SK-N-SH treated with all-trans-retinoic acid at 6 μM for 48 hours (cell line): ENCODE measurements around the gene SMARCAD1.
"Not testable (repeated sequence)": the region's sequence is repeated elsewhere in the genome, so short reads cannot be mapped to it uniquely, and the experiment has no call there.

Experiments
- ATAC-seq: fragments of 200-7000 bp; cut with Tn5 transposase; 3 replicates; pipeline ENCODE4 v1.9.1; 2020; ENCODE audit warnings: mild to moderate bottlenecking, moderate library complexity
- ARNTL ChIP-seq: fragments of 450-650 bp; formaldehyde crosslinking; IDR thresholded peaks from 2 replicates; pipeline ENCODE4 v1.5.0; 2020; ENCODE audit warnings: low read depth, mild to moderate bottlenecking, moderate library complexity, borderline replicate concordance
- BACH2 ChIP-seq: fragments of 250-450 bp; sonication (Bioruptor Pico); IDR thresholded peaks from 2 replicates; pipeline ENCODE4 v1.9.0; 2021; ENCODE audit warnings: mild to moderate bottlenecking, borderline replicate concordance
- CSDC2 ChIP-seq: fragments of 250-450 bp; sonication (Bioruptor Pico); IDR thresholded peaks from 2 replicates; pipeline ENCODE4 v1.5.0; 2020; ENCODE audit warnings: mild to moderate bottlenecking, moderate library complexity
- ESRRG ChIP-seq: fragments of 250-450 bp; sonication (Bioruptor Pico); IDR thresholded peaks from 2 replicates; pipeline ENCODE4 v1.6.1; 2021; ENCODE audit warnings: mild to moderate bottlenecking
- GLIS3 ChIP-seq: fragments of 250-450 bp; sonication (Bioruptor Pico); IDR thresholded peaks from 2 replicates; pipeline ENCODE4 v1.5.0; 2020; ENCODE audit warnings: mild to moderate bottlenecking, moderate library complexity
- ISL1 ChIP-seq: fragments of 250-450 bp; sonication (Bioruptor Pico); IDR thresholded peaks from 2 replicates; pipeline ENCODE4 v2.1.2; 2022; ENCODE audit warnings: mild to moderate bottlenecking, moderate library complexity
- OSR1 ChIP-seq: fragments of 250-450 bp; sonication (Bioruptor Pico); IDR thresholded peaks from 2 replicates; pipeline ENCODE4 v1.8.0; 2022; ENCODE audit warnings: moderate library complexity, mild to moderate bottlenecking, inconsistent platforms
- PPARA ChIP-seq: fragments of 250-450 bp; sonication (Bioruptor Pico); IDR thresholded peaks from 2 replicates; pipeline ENCODE4 v1.5.0; 2020; ENCODE audit warnings: mild to moderate bottlenecking, borderline replicate concordance
- RARB ChIP-seq: fragments of 250-450 bp; sonication (Bioruptor Pico); IDR thresholded peaks from 2 replicates; pipeline ENCODE4 v1.8.0; 2021; ENCODE audit warnings: mild to moderate bottlenecking, moderate library complexity
- SNAI2 ChIP-seq: fragments of 250-450 bp; sonication (Bioruptor Pico); IDR thresholded peaks from 2 replicates; pipeline ENCODE4 v1.5.0; 2020; ENCODE audit warnings: mild to moderate bottlenecking, moderate library complexity
- TCF4 ChIP-seq: fragments of 250-450 bp; sonication (Bioruptor Pico); IDR thresholded peaks from 2 replicates; pipeline ENCODE4 v1.8.0; 2021; ENCODE audit warnings: mild to moderate bottlenecking, moderate library complexity, borderline replicate concordance
- TOX ChIP-seq: fragments of 250-450 bp; sonication (Bioruptor Pico); IDR thresholded peaks from 2 replicates; pipeline ENCODE4 v1.8.0; 2021; ENCODE audit warnings: mild to moderate bottlenecking, moderate library complexity, borderline replicate concordance
- ZC3H10 ChIP-seq: fragments of 250-450 bp; sonication (Bioruptor Pico); IDR thresholded peaks from 2 replicates; pipeline ENCODE4 v1.5.1; 2021; ENCODE audit warnings: mild to moderate bottlenecking, moderate library complexity
- ZFP3 ChIP-seq: fragments of 250-450 bp; sonication (Bioruptor Pico); IDR thresholded peaks from 2 replicates; pipeline ENCODE4 v1.5.0; 2020; ENCODE audit warnings: mild to moderate bottlenecking, moderate library complexity
- ZFP30 ChIP-seq: fragments of 450-650 bp; formaldehyde crosslinking; IDR thresholded peaks from 2 replicates; pipeline ENCODE4 v1.5.0; 2022; ENCODE audit warnings: mild to moderate bottlenecking, moderate library complexity
- ZNF565 ChIP-seq: fragments of 450-650 bp; formaldehyde crosslinking; conservative IDR thresholded peaks from 2 replicates; pipeline ENCODE4 v1.5.0; 2020; ENCODE audit warnings: low read depth, mild to moderate bottlenecking, moderate library complexity
- ZNF70 ChIP-seq: fragments of 450-650 bp; formaldehyde crosslinking; IDR thresholded peaks from 2 replicates; pipeline ENCODE4 v1.5.0; 2020; ENCODE audit warnings: mild to moderate bottlenecking, moderate library complexity
- TF ChIP-seq, protein P1 (sequence below): fragments of 250-450 bp; sonication (Bioruptor Pico); IDR thresholded peaks from 2 replicates; pipeline ENCODE4 v1.5.1; 2021; ENCODE audit warnings: mild to moderate bottlenecking, moderate library complexity
- TF ChIP-seq, protein P2 (sequence below): fragments of 250-450 bp; sonication (Bioruptor Pico); IDR thresholded peaks from 2 replicates; pipeline ENCODE4 v1.8.0; 2020; ENCODE audit warnings: mild to moderate bottlenecking, moderate library complexity, borderline replicate concordance
- TF ChIP-seq, protein P3 (sequence below): fragments of 250-450 bp; sonication (Bioruptor Pico); IDR thresholded peaks from 2 replicates; pipeline ENCODE4 v1.8.0; 2021; ENCODE audit warnings: low read depth, mild to moderate bottlenecking, moderate library complexity, borderline replicate concordance
- TF ChIP-seq, protein P4 (sequence below): fragments of 250-450 bp; sonication (Bioruptor Pico); IDR thresholded peaks from 2 replicates; pipeline ENCODE4 v1.5.1; 2020; ENCODE audit warnings: low read depth, mild to moderate bottlenecking, moderate library complexity

The SMARCAD1 gene

DNA sequence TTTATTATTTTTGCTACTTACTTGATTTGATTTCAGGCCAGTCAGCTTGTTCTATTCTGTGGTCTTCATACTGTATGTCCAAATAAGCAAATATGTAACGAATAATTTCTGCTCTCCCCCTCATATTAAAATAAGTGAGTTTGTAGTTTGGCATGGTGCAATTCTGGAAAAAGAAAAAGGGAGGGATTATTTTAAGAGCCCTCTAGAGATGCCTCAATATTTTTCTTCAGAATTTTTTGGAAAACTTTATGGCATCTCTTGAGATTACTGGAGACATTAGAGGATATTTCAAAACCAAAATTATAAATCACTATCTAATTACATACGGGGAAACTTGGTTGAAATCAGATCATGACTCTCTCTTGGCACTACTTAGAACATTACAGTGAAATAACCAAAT lies 126.8 kb downstream of the SMARCAD1 start (continued):
- TF ChIP-seq ARNTL (CRISPR knock-in tag): no peak
- TF ChIP-seq ISL1: no peak
- no peak for TF ChIP-seq ESRRG (CRISPR knock-in tag)
- TF ChIP-seq, protein P1, sequence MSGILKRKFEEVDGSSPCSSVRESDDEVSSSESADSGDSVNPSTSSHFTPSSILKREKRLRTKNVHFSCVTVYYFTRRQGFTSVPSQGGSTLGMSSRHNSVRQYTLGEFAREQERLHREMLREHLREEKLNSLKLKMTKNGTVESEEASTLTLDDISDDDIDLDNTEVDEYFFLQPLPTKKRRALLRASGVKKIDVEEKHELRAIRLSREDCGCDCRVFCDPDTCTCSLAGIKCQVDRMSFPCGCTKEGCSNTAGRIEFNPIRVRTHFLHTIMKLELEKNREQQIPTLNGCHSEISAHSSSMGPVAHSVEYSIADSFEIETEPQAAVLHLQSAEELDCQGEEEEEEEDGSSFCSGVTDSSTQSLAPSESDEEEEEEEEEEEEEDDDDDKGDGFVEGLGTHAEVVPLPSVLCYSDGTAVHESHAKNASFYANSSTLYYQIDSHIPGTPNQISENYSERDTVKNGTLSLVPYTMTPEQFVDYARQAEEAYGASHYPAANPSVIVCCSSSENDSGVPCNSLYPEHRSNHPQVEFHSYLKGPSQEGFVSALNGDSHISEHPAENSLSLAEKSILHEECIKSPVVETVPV: no peak
- no peak for TF ChIP-seq SNAI2 (CRISPR knock-in tag)

DNA sequence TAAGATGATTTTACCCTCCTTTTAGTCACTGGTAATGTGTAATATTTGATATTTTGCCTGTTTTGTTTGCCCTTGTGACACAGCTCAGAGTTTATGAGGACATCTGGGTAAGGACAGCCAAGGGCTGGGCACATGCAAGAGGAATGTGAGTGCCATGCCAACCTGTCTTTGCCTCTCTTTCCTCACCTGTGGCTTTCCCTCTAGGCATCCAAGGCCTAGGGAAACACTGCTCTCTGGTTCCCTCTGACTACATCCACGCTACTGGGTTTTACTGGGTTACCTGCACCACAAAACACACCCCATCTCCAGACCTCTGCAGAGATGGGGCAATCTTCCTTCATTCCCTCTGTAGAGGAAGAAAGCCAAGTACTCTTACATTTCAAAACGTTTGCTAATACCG lies 127.3 kb downstream of the SMARCAD1 start:
- no peak for ATAC-seq
- TF ChIP-seq ZC3H10 (no peak), RARB (CRISPR knock-in tag) (no peak), PPARA (CRISPR knock-in tag) (no peak), SNAI2 (CRISPR knock-in tag) (no peak), CSDC2 (no peak), BACH2 (no peak), ZFP3 (no peak), ESRRG (CRISPR knock-in tag) (no peak), OSR1 (CRISPR knock-in tag) (no peak), ZNF70 (CRISPR knock-in tag) (no peak)

DNA sequence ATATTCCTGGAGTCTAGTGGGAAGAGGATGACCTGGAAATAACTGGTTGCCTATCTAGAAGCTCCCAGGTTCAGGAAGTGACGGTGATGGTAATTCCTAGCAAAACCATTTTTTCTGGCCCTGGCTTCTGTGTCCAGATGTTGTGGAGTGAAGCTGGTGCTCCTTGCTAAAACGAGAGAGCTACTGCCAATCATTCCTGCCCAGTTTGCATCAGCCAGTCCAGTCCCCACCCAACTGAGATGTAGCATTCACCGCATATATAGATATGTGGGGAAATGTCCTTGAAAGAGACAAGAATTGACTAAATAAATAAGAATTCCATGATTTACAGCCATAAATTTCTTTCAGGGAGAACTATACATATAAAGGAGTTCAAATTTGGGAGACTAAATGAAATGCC lies 128.6 kb downstream of the SMARCAD1 start:
- TF ChIP-seq TCF4 (CRISPR knock-in tag): no peak
- no peak for TF ChIP-seq CSDC2
- no peak for ATAC-seq

DNA sequence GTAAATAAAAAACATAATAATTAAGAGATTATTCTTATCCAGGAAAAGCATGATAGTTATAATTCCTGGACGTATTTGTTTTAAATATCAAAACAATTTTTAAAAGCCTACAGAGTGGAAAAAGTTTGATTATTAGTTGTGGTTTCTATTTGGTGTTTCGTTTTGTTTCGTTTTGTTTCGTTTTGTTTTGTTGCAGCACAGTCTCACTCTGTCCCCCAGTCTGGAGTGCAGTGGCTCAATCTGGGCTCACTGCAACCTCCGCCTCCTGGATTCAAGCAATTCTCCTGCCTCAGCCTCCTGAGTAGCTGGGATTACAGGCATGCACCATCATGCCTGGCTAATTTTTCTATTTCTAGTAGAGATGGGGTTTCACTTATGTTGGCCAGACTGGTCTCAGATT lies 129.1 kb downstream of the SMARCAD1 start:
- not testable (repeated sequence) for ATAC-seq

DNA sequence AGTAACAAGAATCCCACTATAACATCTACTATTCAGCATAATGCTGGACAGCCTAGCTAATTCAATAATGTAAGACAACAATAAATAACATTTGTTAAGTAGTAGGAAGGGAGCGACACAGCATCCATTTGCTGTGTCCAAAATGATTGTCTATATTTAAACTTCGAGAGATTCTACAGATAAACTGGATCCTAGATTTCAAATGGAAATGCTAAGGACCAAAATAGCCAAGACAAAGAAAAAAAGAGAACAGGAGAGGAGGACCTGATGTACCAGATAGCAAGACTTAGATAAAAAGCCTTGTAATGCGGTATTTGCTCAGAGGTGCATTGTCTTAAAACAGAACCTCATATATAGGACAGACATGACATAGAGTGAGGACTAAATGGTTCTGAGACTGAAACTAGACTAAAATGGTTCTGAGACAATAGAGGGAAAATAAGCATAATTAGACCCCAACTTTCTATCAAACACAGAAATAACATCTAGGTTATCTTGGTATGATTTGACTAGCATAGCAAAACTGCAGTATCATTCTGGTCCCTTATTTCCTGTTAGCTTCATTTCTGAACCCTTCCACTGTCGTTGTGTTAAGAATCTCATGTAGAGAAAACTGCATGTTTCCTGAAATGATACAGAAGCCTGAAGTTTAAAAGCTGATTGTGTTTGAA lies 131.2 kb downstream of the SMARCAD1 start:
- ATAC-seq: no peak

DNA sequence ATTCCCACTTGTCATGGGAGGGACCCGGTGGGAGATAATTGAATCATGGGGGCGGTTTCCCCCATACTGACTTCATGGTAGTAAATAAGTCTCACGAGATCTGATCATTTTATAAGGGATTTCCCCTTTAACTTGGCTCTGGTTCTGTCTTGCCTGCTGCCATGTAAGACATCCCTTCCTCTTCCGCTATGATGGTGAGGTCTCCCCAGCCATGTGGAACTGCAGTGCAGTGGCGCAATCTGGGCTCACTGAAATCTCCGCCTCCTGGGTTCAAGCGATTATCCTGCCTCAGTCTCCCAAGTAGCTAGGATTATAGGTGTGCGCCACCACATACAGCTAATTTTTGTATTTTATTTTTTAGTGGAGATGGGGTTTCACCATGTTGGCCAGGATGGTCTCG lies 132.1 kb downstream of the SMARCAD1 start:
- no peak for ATAC-seq
- TF ChIP-seq, protein P1: no peak
- no peak for TF ChIP-seq SNAI2 (CRISPR knock-in tag)
- no peak for TF ChIP-seq GLIS3 (CRISPR knock-in tag)
- no peak for TF ChIP-seq BACH2
- no peak for TF ChIP-seq ZNF565 (CRISPR knock-in tag)
- TF ChIP-seq, protein P2, sequence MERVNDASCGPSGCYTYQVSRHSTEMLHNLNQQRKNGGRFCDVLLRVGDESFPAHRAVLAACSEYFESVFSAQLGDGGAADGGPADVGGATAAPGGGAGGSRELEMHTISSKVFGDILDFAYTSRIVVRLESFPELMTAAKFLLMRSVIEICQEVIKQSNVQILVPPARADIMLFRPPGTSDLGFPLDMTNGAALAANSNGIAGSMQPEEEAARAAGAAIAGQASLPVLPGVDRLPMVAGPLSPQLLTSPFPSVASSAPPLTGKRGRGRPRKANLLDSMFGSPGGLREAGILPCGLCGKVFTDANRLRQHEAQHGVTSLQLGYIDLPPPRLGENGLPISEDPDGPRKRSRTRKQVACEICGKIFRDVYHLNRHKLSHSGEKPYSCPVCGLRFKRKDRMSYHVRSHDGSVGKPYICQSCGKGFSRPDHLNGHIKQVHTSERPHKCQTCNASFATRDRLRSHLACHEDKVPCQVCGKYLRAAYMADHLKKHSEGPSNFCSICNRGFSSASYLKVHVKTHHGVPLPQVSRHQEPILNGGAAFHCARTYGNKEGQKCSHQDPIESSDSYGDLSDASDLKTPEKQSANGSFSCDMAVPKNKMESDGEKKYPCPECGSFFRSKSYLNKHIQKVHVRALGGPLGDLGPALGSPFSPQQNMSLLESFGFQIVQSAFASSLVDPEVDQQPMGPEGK (CRISPR knock-in tag): no peak
- TF ChIP-seq CSDC2: no peak
- TF ChIP-seq, protein P3, sequence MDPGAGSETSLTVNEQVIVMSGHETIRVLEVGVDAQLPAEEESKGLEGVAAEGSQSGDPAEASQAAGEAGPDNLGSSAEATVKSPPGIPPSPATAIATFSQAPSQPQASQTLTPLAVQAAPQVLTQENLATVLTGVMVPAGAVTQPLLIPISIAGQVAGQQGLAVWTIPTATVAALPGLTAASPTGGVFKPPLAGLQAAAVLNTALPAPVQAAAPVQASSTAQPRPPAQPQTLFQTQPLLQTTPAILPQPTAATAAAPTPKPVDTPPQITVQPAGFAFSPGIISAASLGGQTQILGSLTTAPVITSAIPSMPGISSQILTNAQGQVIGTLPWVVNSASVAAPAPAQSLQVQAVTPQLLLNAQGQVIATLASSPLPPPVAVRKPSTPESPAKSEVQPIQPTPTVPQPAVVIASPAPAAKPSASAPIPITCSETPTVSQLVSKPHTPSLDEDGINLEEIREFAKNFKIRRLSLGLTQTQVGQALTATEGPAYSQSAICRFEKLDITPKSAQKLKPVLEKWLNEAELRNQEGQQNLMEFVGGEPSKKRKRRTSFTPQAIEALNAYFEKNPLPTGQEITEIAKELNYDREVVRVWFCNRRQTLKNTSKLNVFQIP (CRISPR knock-in tag): no peak
- TF ChIP-seq ZFP30: no peak
- TF ChIP-seq ZNF70 (CRISPR knock-in tag): no peak
- TF ChIP-seq RARB (CRISPR knock-in tag): no peak
- no peak for TF ChIP-seq ESRRG (CRISPR knock-in tag)
- no peak for TF ChIP-seq PPARA (CRISPR knock-in tag)
- TF ChIP-seq ZC3H10: no peak
- TF ChIP-seq ARNTL (CRISPR knock-in tag): no peak
- TF ChIP-seq, protein P4, sequence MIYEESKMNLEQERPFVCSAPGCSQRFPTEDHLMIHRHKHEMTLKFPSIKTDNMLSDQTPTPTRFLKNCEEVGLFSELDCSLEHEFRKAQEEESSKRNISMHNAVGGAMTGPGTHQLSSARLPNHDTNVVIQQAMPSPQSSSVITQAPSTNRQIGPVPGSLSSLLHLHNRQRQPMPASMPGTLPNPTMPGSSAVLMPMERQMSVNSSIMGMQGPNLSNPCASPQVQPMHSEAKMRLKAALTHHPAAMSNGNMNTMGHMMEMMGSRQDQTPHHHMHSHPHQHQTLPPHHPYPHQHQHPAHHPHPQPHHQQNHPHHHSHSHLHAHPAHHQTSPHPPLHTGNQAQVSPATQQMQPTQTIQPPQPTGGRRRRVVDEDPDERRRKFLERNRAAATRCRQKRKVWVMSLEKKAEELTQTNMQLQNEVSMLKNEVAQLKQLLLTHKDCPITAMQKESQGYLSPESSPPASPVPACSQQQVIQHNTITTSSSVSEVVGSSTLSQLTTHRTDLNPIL (CRISPR knock-in tag): no peak

More for the DNA sequence above, 131.2 kb downstream of the SMARCAD1 start:
- TF ChIP-seq ZNF565 (CRISPR knock-in tag) (no peak), TOX (no peak), ZFP30 (no peak), GLIS3 (CRISPR knock-in tag) (no peak)
- TF ChIP-seq, all 23 proteins: peak for 0
